ENCODE measurements around the gene SLC1A7.
"Not testable (repeated sequence)": the region's sequence is repeated elsewhere in the genome, so short reads cannot be mapped to it uniquely, and the experiment has no call there.

Gene SLC1A7

DNA sequence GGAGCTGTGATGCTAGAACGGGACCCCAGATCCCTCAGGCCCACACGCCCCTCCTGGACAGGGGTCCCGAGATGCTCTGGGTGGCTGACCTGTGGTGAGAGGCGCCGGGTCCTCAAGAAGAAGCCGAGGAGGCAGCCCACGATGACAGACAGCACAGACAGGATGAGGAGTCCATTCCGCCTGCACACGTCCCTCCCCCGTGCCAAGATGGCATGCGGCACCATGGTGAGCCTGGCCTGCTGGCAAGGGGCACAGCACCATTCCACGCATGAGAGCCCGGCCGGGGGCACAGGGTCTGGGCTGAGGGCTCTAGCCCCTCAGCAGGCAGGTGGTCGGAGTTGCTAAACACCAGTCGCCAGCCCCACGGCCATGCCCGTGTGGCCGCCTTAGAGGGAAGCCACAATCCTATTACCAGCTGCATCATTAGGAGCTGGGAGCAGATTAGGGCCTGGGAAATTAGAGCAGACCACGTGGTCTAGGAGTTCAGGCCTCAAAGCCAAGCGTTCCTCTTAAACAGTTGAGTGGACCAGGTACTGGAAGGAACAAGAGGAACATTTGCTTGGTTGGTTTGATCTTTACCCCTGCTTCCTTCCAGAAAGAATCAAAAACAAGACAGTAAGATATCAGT lies at the start of gene SLC1A7:
TSS of gene SLC1A7 (minus strand) at position 413 of the 628 bp plus-strand sequence. CDS start at position 224, 189 bp downstream.
- DNase-seq (ENCODE audit: low read depth), result no peak

DNA sequence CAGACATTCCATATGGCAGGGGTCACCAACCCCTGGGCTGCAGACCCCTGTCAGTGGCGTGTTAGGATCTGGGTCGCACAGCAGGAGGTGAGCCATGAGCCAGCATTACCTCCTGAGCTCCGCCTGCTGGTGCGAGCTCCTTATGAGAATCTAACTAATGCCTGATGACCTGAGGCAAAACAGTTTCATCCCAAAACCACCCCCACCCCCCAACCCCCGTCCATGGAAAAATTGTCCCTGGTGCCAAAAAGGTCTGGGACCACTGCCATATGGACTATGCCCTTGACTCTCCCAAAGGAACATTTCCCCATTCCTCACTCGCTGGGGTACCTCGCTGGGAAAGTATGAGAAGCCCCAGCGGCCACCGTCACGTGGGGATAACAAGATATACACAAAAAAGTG lies 47.8 kb upstream of the SLC1A7 start:
- no peak for DNase-seq (ENCODE audit: low read depth)

DNA sequence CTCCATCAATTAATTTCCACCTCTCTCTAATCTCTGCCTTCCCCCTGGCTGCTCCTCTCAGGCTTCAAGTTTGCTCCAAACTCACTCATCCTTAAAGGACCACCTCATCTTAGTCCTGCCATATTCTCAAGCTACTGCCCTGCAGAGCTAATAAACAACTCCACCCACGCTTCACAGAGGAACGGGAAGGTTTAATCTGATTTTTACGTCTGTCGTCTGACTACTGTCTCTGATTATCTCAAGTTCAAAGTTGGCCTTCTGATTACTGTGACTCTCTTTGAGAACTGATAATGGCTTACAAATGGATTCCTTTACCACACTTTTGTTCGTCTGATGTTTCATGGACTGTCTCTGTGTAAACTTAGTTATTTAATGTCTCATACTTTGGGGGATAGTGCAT lies 46.6 kb upstream of the SLC1A7 start:
- DNase-seq (ENCODE audit: low read depth), result no peak

DNA sequence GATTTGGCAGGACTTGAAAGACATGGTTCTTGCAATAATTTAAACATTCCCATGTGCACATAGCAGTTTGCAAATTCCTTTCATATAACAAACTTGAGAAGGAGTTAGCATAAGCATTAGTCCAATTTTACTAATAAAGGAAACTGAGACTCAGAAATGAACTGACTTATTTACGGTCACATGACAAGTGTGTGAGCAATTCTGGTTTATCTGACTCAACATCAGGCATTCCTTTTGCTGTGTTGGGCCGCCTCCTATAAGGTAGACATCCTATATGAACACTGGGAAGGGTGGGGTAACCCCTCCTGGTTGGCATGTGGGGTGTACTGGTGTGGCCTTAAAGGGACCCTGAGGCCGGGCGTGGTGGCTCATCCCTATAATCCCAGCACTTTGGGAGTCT lies 45.7 kb upstream of the SLC1A7 start:
- DNase-seq (ENCODE audit: low read depth), result no peak

DNA sequence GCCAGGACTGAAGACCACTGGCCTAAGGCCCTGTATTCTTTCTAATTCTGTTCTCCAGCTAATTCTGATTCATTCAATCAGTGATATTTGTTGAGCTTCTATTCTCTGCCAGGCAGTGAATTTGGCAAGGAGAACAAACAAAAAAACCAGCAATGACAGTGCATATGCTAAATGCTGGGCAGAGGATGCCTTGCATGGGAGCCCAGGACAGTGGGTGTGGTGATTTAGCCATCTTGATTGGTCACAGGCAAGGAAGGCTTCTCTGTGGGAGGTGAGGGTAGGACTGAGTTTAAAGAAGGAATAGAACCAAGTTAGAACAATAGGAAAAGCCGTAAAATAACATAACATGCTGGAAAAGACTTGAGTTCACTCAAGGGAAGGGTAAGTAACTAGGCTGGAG lies 45.0 kb upstream of the SLC1A7 start:
- DNase-seq (ENCODE audit: low read depth), result no peak

DNA sequence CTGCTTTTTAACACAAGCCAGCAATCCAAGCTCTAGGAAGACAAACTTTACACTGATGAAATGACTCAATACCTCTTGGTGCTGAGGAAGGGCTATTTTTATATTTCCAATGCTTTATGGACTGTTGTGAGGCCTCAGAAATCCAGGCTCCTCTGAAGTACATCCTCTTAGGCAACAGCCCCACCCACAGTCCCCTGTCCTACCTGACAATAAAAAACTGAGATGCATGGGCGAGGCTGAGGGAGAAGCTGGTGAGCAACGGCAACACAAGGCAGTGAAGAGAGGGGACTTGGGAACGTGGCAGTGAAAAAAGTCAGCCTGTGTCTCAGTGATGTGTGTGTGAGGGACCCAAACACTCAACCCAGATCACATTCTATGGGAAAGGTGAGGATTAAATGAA lies 44.1 kb upstream of the SLC1A7 start:
- DNase-seq (ENCODE audit: low read depth), result no peak

DNA sequence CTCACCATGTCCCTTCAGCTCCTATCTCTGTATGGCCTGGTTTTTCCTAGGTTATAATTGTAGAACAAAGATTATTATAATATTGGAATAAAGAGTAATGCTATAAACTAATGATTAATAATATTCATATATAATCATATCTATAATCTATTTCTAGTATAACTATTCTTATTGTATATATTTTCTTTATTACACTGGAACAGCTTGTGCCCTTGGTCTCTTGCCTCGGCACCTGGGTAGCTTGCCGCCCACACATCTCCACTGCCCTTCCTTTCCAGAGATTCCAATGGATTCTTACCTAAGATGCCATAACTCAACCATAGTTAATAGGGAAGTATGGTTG lies 43.5 kb upstream of the SLC1A7 start:
- not testable (repeated sequence) for DNase-seq (ENCODE audit: low read depth)

DNA sequence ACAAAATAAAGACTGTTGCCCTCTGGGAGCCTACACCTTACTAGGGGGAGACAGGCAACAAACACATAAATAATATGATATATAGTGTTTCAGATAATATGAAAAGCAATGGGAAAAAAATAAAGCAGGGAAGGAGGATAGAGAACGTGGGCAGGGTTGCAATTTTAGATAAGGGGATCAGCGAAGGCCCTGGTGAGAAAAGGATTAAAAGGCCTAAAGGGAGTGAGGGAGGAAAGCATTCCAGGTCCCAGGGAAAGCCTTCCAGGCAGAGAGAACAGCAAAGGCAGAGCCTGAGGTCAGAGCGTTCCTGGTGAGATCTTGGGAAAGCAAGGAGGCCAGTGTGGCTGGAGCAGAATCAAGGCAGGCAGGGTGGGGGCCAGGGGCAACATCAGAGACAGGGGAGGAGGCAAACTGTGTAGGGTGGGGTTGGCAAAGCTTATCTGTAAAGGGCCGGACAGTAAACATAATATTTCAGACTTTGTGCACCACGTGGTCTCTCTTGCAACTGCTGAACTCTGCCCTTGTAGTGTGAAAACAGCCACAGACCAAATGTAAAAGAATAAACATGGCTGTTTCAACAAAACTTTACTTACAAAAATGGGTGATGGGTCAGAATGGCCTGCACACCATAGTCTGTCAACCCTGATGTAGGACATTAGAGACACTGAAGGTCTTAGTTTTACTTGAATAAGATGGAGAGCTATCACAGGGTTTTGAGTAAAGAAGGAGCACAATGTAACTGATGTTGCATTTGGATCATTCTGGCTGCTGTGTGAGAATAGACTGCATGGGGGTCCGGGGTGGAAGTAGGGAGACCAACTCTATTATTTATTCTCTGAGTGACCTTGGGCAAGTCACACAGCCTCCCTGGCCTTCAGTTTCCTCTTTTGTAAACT lies 40.9 kb upstream of the SLC1A7 start:
- DNase-seq (ENCODE audit: low read depth), result no peak

DNA sequence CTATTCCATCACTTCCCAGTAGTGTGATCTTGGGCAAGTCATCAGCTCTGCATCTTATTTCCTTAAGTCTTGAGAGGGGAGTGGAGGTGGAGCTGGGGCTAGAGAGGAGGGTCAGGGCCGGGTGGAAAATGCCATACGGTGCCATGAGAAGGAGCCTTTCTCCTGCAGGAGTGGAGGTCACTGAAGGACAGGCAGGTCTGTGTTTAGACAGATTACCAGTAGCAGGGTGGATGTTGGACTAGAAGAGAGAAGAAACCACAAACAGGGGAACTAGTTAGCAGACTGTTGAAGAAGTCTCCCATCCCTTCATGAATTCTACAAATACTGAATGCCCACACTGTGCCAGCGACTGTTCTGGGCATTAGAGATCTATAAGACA lies 40.3 kb upstream of the SLC1A7 start:
- DNase-seq (ENCODE audit: low read depth), result no peak

DNA sequence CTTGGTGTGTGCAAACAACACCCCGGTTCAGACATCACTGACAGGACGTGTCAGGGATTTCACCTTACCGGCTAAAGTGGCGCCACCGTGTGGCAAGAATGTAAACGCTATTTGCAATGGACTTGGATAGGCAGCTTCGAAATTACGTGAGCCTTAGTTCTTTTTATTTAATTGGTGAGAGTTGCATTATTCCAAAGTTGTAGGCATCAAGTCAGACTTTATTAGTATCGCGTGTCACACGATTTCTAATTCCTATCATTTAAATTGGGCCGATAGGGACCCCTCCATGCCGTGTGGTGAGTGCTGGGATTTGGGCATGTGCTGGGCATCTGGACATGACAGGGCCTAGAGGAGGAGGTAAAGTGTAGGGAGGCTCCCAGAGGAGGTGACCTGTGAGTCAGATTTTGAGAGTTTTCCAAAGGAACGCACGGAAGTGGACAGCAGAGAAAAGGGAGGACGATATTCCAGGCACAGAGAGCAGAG lies 39.7 kb upstream of the SLC1A7 start:
- DNase-seq (ENCODE audit: low read depth), result peak; percentile 72

DNA sequence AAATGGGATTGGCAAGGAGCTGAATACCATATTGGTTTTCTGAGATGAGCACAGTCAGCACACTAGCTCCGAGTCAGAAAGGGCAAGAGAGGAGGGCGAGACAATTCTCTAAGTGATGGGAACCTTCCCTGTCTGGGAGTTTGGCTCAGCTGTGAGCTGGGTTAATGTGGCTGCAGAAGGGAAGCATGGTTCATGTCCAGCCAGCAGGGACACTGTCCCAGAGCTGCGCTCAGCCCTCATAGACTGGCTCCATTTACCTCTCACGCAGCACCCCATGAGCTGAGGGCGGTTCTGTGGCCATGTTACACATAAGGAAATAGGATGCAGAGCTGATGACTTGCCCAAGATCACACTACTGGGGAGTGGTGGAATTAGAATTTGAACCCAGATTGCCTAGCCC lies 38.5 kb upstream of the SLC1A7 start:
- DNase-seq (ENCODE audit: low read depth), result no peak

DNA sequence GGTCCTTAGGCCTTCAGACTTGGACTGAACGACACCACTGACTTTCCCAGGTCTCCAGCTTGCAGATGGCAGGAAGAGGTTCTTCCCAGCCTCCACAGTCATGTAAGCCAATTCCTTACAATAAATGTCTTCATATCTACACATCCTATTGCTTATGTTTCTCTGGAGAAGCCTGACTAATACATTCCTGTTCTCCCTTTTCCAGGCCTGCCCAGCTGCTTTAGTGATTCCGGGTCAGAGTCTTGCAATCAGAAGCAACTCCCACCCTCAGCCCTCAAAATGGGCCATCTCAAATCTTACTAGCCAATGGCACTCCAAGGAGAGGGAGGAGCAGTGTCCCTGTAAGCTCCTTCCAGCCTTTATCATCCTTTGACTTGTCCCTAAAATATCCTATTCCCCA lies 37.8 kb upstream of the SLC1A7 start:
- DNase-seq (ENCODE audit: low read depth), result no peak

DNA sequence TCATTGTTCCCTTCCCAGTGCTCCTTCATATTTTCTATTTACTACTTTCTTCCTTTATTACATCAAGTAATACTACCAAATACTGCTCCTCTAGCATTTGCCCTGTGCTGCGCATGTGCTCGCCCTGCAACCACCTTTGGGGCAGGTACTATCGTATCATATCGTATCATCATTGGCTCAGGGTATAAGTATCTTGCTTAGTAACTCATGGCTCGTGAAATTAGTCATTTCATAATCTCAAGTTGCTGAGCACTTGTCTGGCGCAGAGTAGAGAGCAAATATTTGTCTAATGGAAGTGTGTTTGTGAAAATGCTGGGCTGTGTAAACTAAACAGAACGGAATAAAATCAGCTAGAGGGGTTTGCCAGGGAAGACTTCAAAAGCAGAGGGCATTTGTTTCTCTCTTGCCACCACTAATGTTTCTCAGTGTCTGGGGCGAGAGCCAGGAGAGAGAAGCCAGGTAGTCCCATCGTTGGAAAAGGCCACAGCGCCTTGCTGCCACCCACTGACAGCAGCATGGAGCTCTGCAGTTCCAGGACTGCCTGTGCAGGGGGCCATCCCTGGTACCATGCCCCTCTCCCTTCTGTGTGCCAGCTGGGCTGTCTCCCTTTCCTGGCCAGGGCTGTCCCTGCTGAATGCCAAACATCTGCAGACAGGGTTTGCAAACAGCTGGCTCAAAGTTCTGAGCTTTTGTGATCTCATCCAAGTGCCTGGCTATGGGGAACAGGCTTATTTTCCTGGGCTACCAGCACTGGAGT lies 34.2 kb upstream of the SLC1A7 start:
- no peak for DNase-seq (ENCODE audit: low read depth)

DNA sequence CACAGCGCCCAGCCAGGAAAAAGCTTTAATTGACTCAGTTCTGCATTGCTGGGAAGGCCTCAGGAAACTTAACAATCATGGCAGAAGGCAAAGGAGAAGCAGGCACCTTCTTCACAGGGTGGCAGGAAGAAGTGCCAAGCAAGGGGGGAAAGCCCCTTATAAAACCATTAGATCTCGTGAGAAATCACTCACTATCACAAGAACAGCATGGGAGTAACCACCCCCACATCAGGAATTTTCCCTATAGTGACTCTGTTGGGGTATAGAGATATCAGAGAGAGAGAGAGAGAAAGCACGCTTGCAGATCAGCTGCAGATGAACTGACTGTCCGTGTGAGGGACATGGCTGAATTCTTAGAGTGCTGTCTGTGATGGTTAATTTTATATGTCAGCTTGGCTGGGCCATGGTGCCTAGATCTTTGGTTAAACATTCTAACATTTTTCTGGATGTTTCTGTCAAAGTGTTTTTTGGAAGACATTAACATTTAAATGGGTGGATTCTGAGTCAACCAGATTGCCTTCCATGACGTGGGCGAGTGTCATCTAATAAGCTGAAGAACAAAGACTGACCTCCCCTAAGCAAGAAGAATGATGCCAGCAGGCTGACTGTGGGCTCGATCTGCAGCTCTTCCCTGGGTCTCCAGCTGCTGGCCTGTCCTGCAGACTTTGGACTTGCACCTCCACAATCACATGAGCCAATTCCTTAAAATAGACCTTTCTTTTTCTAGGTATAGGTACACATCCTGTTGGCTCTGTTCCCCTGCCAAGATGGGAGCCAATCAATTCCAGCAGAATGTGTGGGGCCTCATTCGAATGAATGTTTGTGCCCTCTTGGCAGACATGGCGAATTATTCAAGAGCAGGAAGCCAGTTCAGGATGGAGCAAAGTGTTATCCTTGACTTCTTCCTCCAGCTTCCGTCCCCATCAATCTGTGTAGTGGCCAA lies 32.8 kb upstream of the SLC1A7 start:
- DNase-seq (ENCODE audit: low read depth), result no peak

DNA sequence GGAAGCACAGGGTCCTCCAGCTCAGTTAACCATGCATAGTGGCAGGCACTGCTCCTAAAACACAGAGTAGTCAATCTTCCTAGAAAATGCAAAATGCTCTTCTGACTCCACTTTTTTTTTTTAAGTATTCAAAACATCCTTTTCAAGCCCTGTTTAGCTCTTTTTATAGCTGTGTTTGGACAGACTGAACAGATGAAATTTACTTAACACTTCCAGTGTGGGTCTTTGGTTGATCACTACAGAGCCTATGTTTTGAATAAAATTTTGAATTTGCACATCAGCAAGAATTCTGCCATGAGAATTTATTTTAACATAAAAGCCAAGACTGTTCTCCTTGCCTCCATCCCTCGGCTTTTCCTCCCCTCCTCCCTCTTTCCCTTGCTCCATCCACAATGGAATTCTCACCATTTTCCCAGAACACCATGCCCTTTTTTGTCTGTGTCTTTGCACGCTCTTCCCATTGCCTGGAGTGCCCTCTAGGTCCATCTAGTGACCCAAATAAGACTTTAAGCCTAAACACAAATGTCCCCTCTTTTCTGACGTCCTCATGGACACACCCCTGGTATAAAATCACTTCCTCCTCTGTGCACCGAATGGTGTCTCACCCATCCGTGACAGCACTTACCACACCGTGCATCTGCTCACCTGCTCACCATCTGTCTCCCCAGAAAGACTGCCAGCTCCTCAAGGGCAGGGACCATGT lies 30.1 kb upstream of the SLC1A7 start:
- DNase-seq (ENCODE audit: low read depth), result no peak

DNA sequence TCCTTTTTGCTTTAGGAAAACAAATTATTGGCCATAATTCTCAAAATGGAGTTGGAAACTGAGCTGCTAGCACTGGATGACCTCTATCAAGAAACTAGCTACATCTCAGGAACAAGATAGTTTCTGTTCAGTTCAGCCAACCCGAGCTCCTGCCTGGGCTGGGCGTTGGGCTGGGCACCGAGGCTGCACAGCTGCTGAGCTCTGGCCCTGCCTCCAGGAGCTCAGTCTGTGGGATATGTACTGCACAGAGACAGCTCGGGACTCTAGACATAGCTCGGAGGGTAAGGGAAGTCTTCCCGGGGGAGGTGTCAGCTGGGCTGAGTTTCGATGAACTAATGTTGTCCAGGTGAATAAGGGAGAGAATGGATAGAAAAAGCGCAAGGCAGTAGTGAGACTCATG lies 24.5 kb upstream of the SLC1A7 start:
- no peak for DNase-seq (ENCODE audit: low read depth)

DNA sequence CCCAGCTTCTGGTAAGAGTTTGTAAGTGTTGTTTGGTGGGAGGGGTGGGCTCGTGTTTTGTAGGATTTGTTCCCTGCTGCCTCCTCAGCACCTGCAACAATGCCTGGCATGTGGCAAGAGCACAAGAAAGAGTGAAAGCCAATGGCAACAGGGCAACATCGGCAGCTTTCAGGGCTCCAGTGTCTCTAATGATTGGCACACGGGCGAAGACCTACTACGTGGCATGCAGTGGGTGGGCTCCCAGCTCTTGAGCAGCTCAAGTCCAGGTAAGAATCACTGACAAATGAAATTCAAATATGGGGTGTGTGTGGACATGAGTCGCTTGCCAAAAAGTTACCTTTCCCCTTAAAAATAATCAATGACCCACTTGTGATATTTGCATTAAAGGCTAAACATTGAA lies 23.9 kb upstream of the SLC1A7 start:
- no peak for DNase-seq (ENCODE audit: low read depth)

DNA sequence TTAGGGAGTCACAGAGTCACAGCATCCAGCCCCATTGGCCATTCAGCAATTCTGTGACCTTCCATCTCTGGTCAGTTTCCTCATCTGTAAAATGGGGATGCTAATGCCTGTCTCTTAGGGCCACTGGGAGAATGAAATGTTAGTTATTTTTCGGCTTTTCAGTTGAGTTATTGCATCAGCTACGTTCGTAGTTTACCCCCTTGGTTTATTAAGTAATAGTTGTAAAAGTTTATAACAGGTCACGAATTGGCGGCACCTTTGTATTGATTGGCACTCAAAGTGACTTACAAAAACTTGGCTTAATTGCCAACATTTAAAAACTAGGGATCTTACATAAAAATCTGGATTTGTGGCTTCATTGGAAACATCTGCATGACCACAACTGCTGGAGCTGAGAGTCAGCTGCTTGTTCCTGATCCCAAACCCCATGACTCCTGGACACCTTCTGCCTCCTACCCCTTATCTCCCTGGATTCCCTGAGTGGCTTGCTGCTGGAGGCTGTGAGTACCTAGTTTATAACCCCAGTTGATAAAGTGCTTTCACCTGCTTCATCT lies 23.0 kb upstream of the SLC1A7 start:
- no peak for DNase-seq (ENCODE audit: low read depth)

DNA sequence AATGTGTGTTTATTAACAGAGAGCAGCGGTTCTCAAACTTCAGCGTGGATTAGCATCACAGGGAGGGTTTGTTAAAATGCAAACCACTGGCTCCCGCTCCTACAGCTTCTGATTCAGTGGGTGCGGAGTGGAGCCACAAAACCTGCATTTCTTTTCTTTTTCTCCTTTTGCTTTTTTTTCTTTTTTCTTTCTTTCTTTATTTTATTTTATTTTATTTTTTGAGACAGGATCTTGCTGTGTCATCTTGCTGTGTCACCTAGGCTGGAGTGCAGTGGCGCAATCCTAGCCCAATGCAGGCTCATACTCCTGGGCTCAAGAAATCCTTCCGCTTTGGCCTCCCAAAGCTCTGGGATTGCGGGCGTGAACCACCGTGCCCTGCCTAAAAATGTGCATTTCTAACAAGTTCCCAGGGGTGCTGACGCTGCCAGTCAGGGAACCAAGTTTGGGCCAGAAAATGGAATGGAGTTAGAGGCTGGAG lies 20.9 kb upstream of the SLC1A7 start:
- no peak for DNase-seq (ENCODE audit: low read depth)

DNA sequence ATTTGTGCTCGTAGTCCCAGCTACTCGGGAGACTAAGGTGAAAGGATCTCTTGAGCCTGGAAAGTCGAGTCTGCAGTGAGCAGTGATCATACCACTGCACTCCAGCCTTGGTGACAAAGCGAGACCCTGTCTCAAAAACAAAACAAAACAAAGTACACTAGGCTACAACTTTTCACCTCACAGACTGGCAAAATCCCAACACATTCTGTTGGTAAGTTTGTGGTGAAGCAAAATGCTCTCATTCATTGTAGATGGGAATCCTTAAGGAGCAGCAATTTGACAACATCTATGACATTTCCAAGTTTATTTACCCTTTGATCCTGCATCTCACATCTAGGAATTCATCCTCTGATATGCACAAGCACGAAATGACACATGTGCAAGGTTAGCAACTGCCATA lies 20.2 kb upstream of the SLC1A7 start:
- no peak for DNase-seq (ENCODE audit: low read depth)

DNA sequence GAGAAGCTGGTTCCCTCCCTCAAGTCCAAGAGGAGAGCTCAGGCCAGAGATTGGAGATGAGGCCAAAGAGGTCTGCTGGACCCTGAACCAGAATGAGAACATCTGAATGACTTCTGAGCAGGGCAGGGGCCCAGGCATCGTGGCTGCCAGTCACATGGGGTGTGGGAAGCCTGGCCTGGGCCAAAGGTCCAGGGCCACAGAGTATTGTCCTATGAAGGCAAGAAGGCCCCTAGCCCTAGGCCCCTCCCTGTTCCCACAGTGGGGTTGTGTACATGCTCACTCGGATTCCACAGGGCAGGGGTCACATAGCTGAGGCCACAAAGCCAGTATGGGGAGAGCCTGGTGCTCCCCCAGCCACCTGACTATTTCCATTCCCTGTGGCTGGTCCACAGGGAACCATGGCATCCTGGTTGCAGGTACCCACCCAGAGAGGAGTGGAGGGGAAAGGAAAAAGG lies 18.5 kb upstream of the SLC1A7 start:
- DNase-seq (ENCODE audit: low read depth), result no peak
